ENCODE measurements around the gene MOGAT1. TPM values are rescaled to one million over a fixed set of nuclear protein-coding genes. Genes with fewer than 3 reads are reported as not detected.

Gene MOGAT1
- total RNA-seq, 1 experiment from 2014 or later, result not detected

DNA sequence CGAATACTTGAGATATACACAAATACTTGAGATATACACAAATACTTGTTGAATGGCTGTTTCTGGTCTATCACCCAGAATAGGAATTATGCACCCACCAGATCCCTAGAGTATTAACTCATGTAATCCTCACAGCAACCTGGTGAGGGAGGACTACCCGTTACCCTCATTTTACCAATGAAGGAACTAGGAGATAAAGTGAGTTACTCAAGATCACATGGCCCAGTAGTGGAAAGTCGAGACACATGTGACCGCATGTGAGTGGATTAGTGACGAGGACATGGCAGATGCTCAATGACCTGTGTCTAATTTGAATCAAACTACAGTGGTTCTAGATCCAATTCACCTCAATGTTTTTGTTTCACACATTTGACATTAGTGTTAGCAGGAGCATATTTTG, 2.4 kb downstream of the MOGAT1 start:
- no peak overlapping the region for H4K8ac ChIP-seq (replicated peaks; ENCODE audit: insufficient read length, low read depth, low read length)
- no peaks in the 10 kb centered on the region; a peak in 1 of 7 replicates for H3K36me3 Mint-ChIP-seq (ENCODE audit: insufficient read depth in 1 of 3, low read depth in 3 of 3)
- H3K79me2 ChIP-seq (ENCODE audit: insufficient read depth, low read length), result no peaks in the 10 kb centered on the region
- no peak overlapping the region for H3K14ac ChIP-seq (ENCODE audit: insufficient read depth, low read length)
- no peak overlapping the region for H2BK5ac ChIP-seq (ENCODE audit: insufficient read length, low read length)
- H3K18ac ChIP-seq (ENCODE audit: insufficient read length, low read depth, low read length), result no peak overlapping the region
- no peak overlapping the region for H4K91ac ChIP-seq (ENCODE audit: insufficient read length, low read depth, low read length)
- no peaks in the 10 kb centered on the region for H3K9me3 ChIP-seq (ENCODE audit: control insufficient read depth, low read depth, low read length)
- no peak overlapping the region for H4K5ac ChIP-seq (ENCODE audit: insufficient read length, low read depth, low read length)
- no peak overlapping the region for H2BK120ac ChIP-seq (ENCODE audit: low read depth, low read length, poor library complexity, severe bottlenecking)
- no peak overlapping the region for H2AK5ac ChIP-seq (ENCODE audit: insufficient read length, low read length)
- H3K27me3 Mint-ChIP-seq (ENCODE audit: low read depth), result peaks cover 52% of the 10 kb centered on the region
- H3T11ph ChIP-seq (ENCODE audit: low read length), result no peak overlapping the region
- DNase-seq, result no peak
- no peak overlapping the region for H3K9ac ChIP-seq (ENCODE audit: extremely low read depth, insufficient read length, low read length)
- H2AFZ ChIP-seq (ENCODE audit: low read length), result no peak overlapping the region
- H3K27ac Mint-ChIP-seq, result no peak overlapping the region
- no peaks in the 10 kb centered on the region for H3K4me1 ChIP-seq (ENCODE audit: insufficient read depth, low read length)
- no peak overlapping the region for H3K4me2 ChIP-seq (ENCODE audit: insufficient read depth, insufficient read length, low read length)
- no CpG with 5 or more reads among the region's 5 CpGs for WGBS (ENCODE audit: extremely low coverage, insufficient read length, low lambda C conversion rate)
- no peak overlapping the region for H3K4me3 Mint-ChIP-seq
- H3K23me2 ChIP-seq (ENCODE audit: insufficient read length, low read depth, low read length, poor library complexity, severe bottlenecking), result peaks cover 11% of the 10 kb centered on the region
- no peak overlapping the region for H3K56ac ChIP-seq (ENCODE audit: insufficient read length, low read depth, low read length)
- H3K9me3 Mint-ChIP-seq, result no peaks in the 10 kb centered on the region; a peak in 1 of 5 replicates
- H3K23ac ChIP-seq (ENCODE audit: insufficient read length, low read depth, low read length), result no peak overlapping the region
- no peak overlapping the region for H3K27ac ChIP-seq (ENCODE audit: insufficient read length, low read depth, low read length)
- H3K79me1 ChIP-seq (ENCODE audit: insufficient read depth, low read depth, low read length, poor library complexity, severe bottlenecking), result no peaks in the 10 kb centered on the region
- TF ChIP-seq, protein P1, sequence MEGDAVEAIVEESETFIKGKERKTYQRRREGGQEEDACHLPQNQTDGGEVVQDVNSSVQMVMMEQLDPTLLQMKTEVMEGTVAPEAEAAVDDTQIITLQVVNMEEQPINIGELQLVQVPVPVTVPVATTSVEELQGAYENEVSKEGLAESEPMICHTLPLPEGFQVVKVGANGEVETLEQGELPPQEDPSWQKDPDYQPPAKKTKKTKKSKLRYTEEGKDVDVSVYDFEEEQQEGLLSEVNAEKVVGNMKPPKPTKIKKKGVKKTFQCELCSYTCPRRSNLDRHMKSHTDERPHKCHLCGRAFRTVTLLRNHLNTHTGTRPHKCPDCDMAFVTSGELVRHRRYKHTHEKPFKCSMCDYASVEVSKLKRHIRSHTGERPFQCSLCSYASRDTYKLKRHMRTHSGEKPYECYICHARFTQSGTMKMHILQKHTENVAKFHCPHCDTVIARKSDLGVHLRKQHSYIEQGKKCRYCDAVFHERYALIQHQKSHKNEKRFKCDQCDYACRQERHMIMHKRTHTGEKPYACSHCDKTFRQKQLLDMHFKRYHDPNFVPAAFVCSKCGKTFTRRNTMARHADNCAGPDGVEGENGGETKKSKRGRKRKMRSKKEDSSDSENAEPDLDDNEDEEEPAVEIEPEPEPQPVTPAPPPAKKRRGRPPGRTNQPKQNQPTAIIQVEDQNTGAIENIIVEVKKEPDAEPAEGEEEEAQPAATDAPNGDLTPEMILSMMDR (conservative IDR thresholded peaks at IDR 0.05), result no peak; the same call in 2 of the 3 replicates
- no peak overlapping the region for H2BK20ac ChIP-seq (ENCODE audit: low read depth, low read length, poor library complexity, severe bottlenecking)
- peaks cover 12 to 13% of the 10 kb centered on the region in 2 experiments for H3K4me1 Mint-ChIP-seq
- H2BK12ac ChIP-seq (ENCODE audit: insufficient read length, low read depth, low read length), result no peak overlapping the region
- no peak overlapping the region for H3K4ac ChIP-seq (ENCODE audit: low read depth, low read length)
- H3K27me3 ChIP-seq (ENCODE audit: insufficient read depth, low read length), result peaks cover 2% of the 10 kb centered on the region; the same call in 1 of the 2 replicates
- H2BK15ac ChIP-seq (ENCODE audit: low read depth, low read length), result no peak overlapping the region
- H4K20me1 ChIP-seq (ENCODE audit: control insufficient read depth, insufficient read depth, insufficient read length), result no peaks in the 10 kb centered on the region

Measured in H9 (cell line).